B cell (primary cell): Measurements from ENCODE around the gene RNF111.
"Not testable (repeated sequence)": the region's sequence is repeated elsewhere in the genome, so short reads cannot be mapped to it uniquely, and the experiment has no call there.

Experiments
- EZH2 ChIP-seq: IDR thresholded peaks from 2 replicates; pipeline ENCODE4 v1.6.1; 2012; ENCODE audit warnings: borderline replicate concordance, low read depth, mild to moderate bottlenecking, moderate library complexity, low read length; ENCODE audit not compliant: insufficient read depth, poor library complexity, severe bottlenecking
- TF ChIP-seq, protein P1 (sequence below): fragments of 200-600 bp; IDR thresholded peaks from one replicate; pipeline ENCODE4 v1.8.0; 2022; ENCODE audit warnings: antibody characterized with exemption, mild to moderate bottlenecking

DNA sequence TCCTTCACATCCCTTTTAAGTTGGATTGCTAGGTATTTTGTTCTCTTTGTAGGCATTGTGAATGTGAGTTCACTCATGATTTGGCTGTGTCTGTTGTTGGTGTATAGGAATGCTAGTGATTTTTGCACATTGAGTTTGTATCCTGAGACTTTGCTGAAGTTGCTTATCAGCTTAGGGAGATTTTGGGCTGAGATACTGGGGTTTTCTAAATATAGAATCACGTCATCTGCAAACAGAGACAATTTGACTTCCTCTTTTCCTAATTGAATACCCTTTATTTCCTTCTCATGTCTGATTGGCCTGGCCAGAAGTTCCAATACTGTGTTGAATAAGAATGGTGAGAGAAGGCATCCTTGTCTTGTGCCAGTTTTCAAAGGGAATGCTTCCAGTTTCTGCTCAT lies 139.8 kb downstream of the RNF111 start:
- TF ChIP-seq, protein P1, sequence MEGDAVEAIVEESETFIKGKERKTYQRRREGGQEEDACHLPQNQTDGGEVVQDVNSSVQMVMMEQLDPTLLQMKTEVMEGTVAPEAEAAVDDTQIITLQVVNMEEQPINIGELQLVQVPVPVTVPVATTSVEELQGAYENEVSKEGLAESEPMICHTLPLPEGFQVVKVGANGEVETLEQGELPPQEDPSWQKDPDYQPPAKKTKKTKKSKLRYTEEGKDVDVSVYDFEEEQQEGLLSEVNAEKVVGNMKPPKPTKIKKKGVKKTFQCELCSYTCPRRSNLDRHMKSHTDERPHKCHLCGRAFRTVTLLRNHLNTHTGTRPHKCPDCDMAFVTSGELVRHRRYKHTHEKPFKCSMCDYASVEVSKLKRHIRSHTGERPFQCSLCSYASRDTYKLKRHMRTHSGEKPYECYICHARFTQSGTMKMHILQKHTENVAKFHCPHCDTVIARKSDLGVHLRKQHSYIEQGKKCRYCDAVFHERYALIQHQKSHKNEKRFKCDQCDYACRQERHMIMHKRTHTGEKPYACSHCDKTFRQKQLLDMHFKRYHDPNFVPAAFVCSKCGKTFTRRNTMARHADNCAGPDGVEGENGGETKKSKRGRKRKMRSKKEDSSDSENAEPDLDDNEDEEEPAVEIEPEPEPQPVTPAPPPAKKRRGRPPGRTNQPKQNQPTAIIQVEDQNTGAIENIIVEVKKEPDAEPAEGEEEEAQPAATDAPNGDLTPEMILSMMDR: not testable (repeated sequence)
- TF ChIP-seq EZH2: not testable (repeated sequence)
